B cell (primary cell): ENCODE results near the gene RAP1GDS1. TPM values are rescaled to one million over a fixed set of nuclear protein-coding genes. Genes with fewer than 3 reads are reported as not detected.

Source experiments
- ATAC-seq: fragments of 200-7000 bp; cut with Tn5 transposase; one replicate; pipeline ENCODE4 v1.10.0; 2021; ENCODE audit warnings: low read depth, mild to moderate bottlenecking, moderate number of reproducible peaks, moderate library complexity
- CTCF ChIA-PET: fragments of 350-600 bp; sonication (Branson Sonifier 250); formaldehyde crosslinking; loops from one replicate; lab custom pipeline; 2021; ENCODE audit warnings: antibody characterized with exemption, inconsistent platforms; lab: Charles Lee
- POLR2A ChIA-PET: fragments of 350-600 bp; sonication (Branson Sonifier 250); formaldehyde crosslinking; loops from one replicate; lab custom pipeline; 2021; ENCODE audit warnings: antibody characterized with exemption; lab: Charles Lee
- DNase-seq: peaks from one replicate; pipeline ENCODE4 v3.0.0; 2013
- H2AFZ ChIP-seq: 2 replicates; pipeline ENCODE4 v1.6.1; 2012; ENCODE audit warnings: mild to moderate bottlenecking, low read depth, low read length; ENCODE audit not compliant: insufficient read depth, poor library complexity, severe bottlenecking
- H3K27ac ChIP-seq, 2 donors: 1 replicate in 1 of 2; 2 replicates in 1 of 2; pipeline ENCODE4 v1.5.1; 2012 to 2013; ENCODE audit warnings: low read length in 2 of 2, mild to moderate bottlenecking in 2 of 2, moderate library complexity in 1 of 2
- H3K27me3 ChIP-seq, 4 experiments: fragments of 200-600 bp in 1 of 4; sonication (generic) in 1 of 4; replicated peaks in 1 of 4; 1 replicate in 2 of 4; 2 replicates in 2 of 4; pipeline versions ENCODE4 v1.6.1 to v1.7.0; 2013 to 2016; ENCODE audit warnings: low read length in 3 of 4, mild to moderate bottlenecking in 2 of 4, mixed read lengths in 1 of 4, moderate library complexity in 1 of 4; ENCODE audit not compliant: insufficient read depth in 4 of 4, control insufficient read depth in 3 of 4; ENCODE audit errors: control extremely low read depth in 1 of 4
- H3K36me3 ChIP-seq, 2 experiments: replicated peaks in 1 of 2; 1 replicate in 1 of 2; 2 replicates in 1 of 2; pipeline versions ENCODE4 v1.6.1 to v1.7.1; 2013; ENCODE audit warnings: low read length in 1 of 2; ENCODE audit not compliant: insufficient read depth in 2 of 2, control insufficient read depth in 1 of 2; ENCODE audit errors: control extremely low read depth in 1 of 2, extremely low read depth in 1 of 2
- H3K4me1 ChIP-seq, 2 donors: fragments of 200-600 bp in 1 of 2; sonication (generic) in 1 of 2; 1 replicate in 1 of 2; 2 replicates in 1 of 2; pipeline versions ENCODE4 v1.5.1 to v1.6.1; 2013 to 2017; ENCODE audit warnings: low read length in 2 of 2; ENCODE audit not compliant: control insufficient read depth in 2 of 2, insufficient read depth in 2 of 2
- H3K4me2 ChIP-seq: replicated peaks from 2 replicates; pipeline ENCODE3; 2012; ENCODE audit warnings: mild to moderate bottlenecking, low read depth, low read length; ENCODE audit not compliant: poor library complexity, severe bottlenecking
- H3K4me3 ChIP-seq, 5 experiments: fragments of 200-600 bp in 1 of 5; sonication (generic) in 1 of 5; 1 replicate in 3 of 5; 2 replicates in 2 of 5; pipeline versions ENCODE4 v1.5.1 to v1.7.0; 2011 to 2016; ENCODE audit warnings: low read length in 4 of 5, mild to moderate bottlenecking in 4 of 5, low read depth in 2 of 5, control low read depth in 1 of 5, moderate library complexity in 1 of 5; ENCODE audit not compliant: insufficient read depth in 1 of 5; ENCODE audit errors: control extremely low read depth in 1 of 5, extremely low read depth in 1 of 5
- H3K79me2 ChIP-seq: fragments of 200-600 bp; sonication (generic); one replicate; pipeline ENCODE4 v1.6.0; 2016; ENCODE audit warnings: low read length; ENCODE audit not compliant: control insufficient read depth, insufficient read depth
- H3K9ac ChIP-seq: fragments of 200-600 bp; sonication (generic); 2 replicates; pipeline ENCODE4 v1.6.1; 2017; ENCODE audit warnings: mild to moderate bottlenecking, low read length, moderate library complexity
- H3K9me3 ChIP-seq, 3 donors: one replicate each; pipeline versions ENCODE4 v1.6.1 to v1.7.1; 2013; ENCODE audit warnings: low read length in 2 of 3; ENCODE audit not compliant: control insufficient read depth in 2 of 3, insufficient read depth in 1 of 3; ENCODE audit errors: control extremely low read depth in 1 of 3
- H4K20me1 ChIP-seq: 2 replicates; pipeline ENCODE4 v1.6.0; 2012; ENCODE audit warnings: mild to moderate bottlenecking, low read length; ENCODE audit not compliant: insufficient read depth, control insufficient read depth, poor library complexity, severe bottlenecking
- H3K27ac Mint-ChIP-seq: one replicate; pipeline ENCODE4 v1.8.0; 2021; ENCODE audit warnings: mixed read lengths
- H3K27me3 Mint-ChIP-seq: one replicate; pipeline ENCODE4 v1.8.0; 2021; ENCODE audit warnings: mixed read lengths
- H3K4me1 Mint-ChIP-seq: one replicate; pipeline ENCODE4 v1.8.0; 2021; ENCODE audit warnings: mixed read lengths
- H3K4me3 Mint-ChIP-seq: one replicate; pipeline ENCODE4 v1.8.0; 2021; ENCODE audit warnings: mixed read lengths
- H3K9me3 Mint-ChIP-seq: one replicate; pipeline ENCODE4 v1.8.0; 2022; ENCODE audit warnings: mixed read lengths; ENCODE audit not compliant: insufficient read depth
- CTCF ChIP-seq: fragments of 200-600 bp; IDR thresholded peaks from one replicate; pipeline ENCODE4 v1.8.0; 2022; ENCODE audit warnings: antibody characterized with exemption, mild to moderate bottlenecking
- EZH2 ChIP-seq: IDR thresholded peaks from 2 replicates; pipeline ENCODE4 v1.6.1; 2012; ENCODE audit warnings: borderline replicate concordance, low read depth, mild to moderate bottlenecking, moderate library complexity, low read length; ENCODE audit not compliant: insufficient read depth, poor library complexity, severe bottlenecking
- WGBS: methylation state at CpG from one replicate; pipeline ENCODE4 v1.1.5; 2013; ENCODE audit warnings: missing lambda C conversion rate; ENCODE audit not compliant: insufficient coverage; 5-methylcytosine and 5-hydroxymethylcytosine counted together
- intact Hi-C: fragments of 100-400 bp; cut with micrococcal nuclease; formaldehyde crosslinking; loops from one replicate; pipeline ENCODE4 v1.10.0; 2022
- polyA plus RNA-seq: library from polyadenylated mRNA; depleted of rRNA; stranded (reverse); fragments of >200 nt; gene quantifications from 2 replicates; pipeline ENCODE4 v1.2.3, GENCODE V29; 2012
- total RNA-seq, 2 donors: library from RNA; stranded (reverse); fragments of 120-200 nt in 1 of 2; gene quantifications; 1 replicate in 1 of 2; 2 replicates in 1 of 2; pipeline versions ENCODE4 v1.2.3 to v1.2.4, GENCODE V29; 2013 to 2022

RAP1GDS1 gene
- total and polyA plus RNA-seq, 2 donors (not counting 1 experiment from before 2014, with no cell fraction given), result 23.6 to 66.3 TPM

GRCh38 chr4:98332017-98332416 is 70.8 kb downstream of the RAP1GDS1 start:
- no peak for ATAC-seq
- peaks cover 7% of the 10 kb centered on the region for H3K9me3 Mint-ChIP-seq
- no peak overlapping the region for H3K4me3 Mint-ChIP-seq
- Histone ChIP-seq H2AFZ (no peak overlapping the region), H4K20me1 (no peaks in the 10 kb centered on the region), H3K27ac (no peak overlapping the region), H3K9me3 (peaks cover 11 to 20% (median 18%) of the 10 kb centered on the region in 3 donors), H3K27me3 (no peaks in the 10 kb centered on the region), H3K79me2 (peaks cover 17% of the 10 kb centered on the region), H3K4me3 (peak overlapping the region in 1 of 5 experiments; percentile 10), H3K9ac (no peak overlapping the region), H3K36me3 (no peaks in the 10 kb centered on the region), H3K4me2 (no peak overlapping the region), H3K4me1 (no peaks in the 10 kb centered on the region)
- CTCF ChIA-PET, result no interaction called here
- POLR2A ChIA-PET, result interaction anchor here (0.6 kb wide), 1 partner anchor 13 kb away, joined by 3 read pairs; no protein-coding TSS in a partner anchor
- intact Hi-C loops, result no loop called here
- no peak for TF ChIP-seq EZH2
- no peak for TF ChIP-seq CTCF
- peaks cover 10% of the 10 kb centered on the region for H3K4me1 Mint-ChIP-seq
- DNase-seq, result no peak
- WGBS, result 80% methylated on average over 1 of the region's 1 CpG
- no peak overlapping the region for H3K27ac Mint-ChIP-seq
- no peaks in the 10 kb centered on the region for H3K27me3 Mint-ChIP-seq

GRCh38 chr4:98334461-98334860 is 73.3 kb downstream of the RAP1GDS1 start:
- Histone ChIP-seq H2AFZ (no peak overlapping the region), H3K27me3 (no peaks in the 10 kb centered on the region), H3K9ac (no peak overlapping the region), H4K20me1 (peaks cover 3% of the 10 kb centered on the region), H3K79me2 (peaks cover 32% of the 10 kb centered on the region), H3K9me3 (peaks cover 11 to 15% (median 15%) of the 10 kb centered on the region in 3 donors), H3K4me1 (no peaks in the 10 kb centered on the region), H3K27ac (no peak overlapping the region), H3K4me3 (no peak overlapping the region), H3K36me3 (peaks cover 0 to 2% of the 10 kb centered on the region in 2 experiments), H3K4me2 (no peak overlapping the region)
- DNase-seq, result no peak
- no peak for ATAC-seq
- Mint-ChIP-seq H3K4me3 (no peak overlapping the region), H3K9me3 (peaks cover 4% of the 10 kb centered on the region), H3K4me1 (peaks cover 12% of the 10 kb centered on the region), H3K27me3 (no peaks in the 10 kb centered on the region), H3K27ac (no peak overlapping the region)
- no CpG with 5 or more reads among the region's 5 CpGs for WGBS
- TF ChIP-seq EZH2, result no peak
- TF ChIP-seq CTCF, result no peak
- intact Hi-C loops, result no loop called here
- ChIA-PET CTCF (no interaction called here), POLR2A (no interaction called here)
